ENCODE data around the gene SPTY2D1.

SPTY2D1 gene

GRCh38 chr11:18563090-18563730, 70.9 kb downstream of the SPTY2D1 start:
- DNase-seq (ENCODE audit: low read depth in 2 of 2) = no peak
